A549 (cell line): ENCODE results near the gene MOGAT2. TPM values are rescaled to one million over a fixed set of nuclear protein-coding genes. Genes with fewer than 3 reads are reported as not detected.

Experiments used
- ATAC-seq, 2 experiments: fragments of 200-7000 bp in 1 of 2; fragments of >200 bp in 1 of 2; cut with Nextera tagmentation in 1 of 2; cut with Tn5 transposase in 1 of 2; 3 replicates each; pipeline versions ENCODE4 v1.8.0 to v1.9.1; 2018 to 2020; ENCODE audit warnings: mild to moderate bottlenecking in 1 of 2, moderate library complexity in 1 of 2
- CTCF ChIA-PET: fragments of 300-600 bp; sonication (Branson Sonifier 250); formaldehyde crosslinking; extraction: SDS; loops from one replicate; lab custom pipeline; 2021; ENCODE audit warnings: antibody characterized with exemption, inconsistent platforms; lab: Yijun Ruan, JAX
- POLR2A ChIA-PET: fragments of 350-600 bp; formaldehyde crosslinking; extraction: SDS; loops from one replicate; lab custom pipeline; 2021; ENCODE audit warnings: antibody characterized with exemption, inconsistent platforms; lab: Yijun Ruan, JAX
- DNase-seq, 2 experiments: peaks; one replicate each; pipeline versions ENCODE4 v3.0.0 to v3.0.0-alpha.2; 2011 to 2016; ENCODE audit warnings: low read depth in 1 of 2, low spot score in 1 of 2
- FAIRE-seq: peaks from 2 replicates; lab custom pipeline; 2011; peaks lifted over from hg19 to GRCh38; lab: Jason Lieb, UNC
- H3K27ac ChIP-seq, 2 experiments: fragments of >200 bp; sonication (Bioruptor Twin); formaldehyde crosslinking; 3 replicates each; pipeline ENCODE4 v1.5.1; 2016 to 2017
- H3K4me1 ChIP-seq: fragments of >200 bp; sonication (Bioruptor Twin); formaldehyde crosslinking; 3 replicates; pipeline ENCODE4 v1.6.1; 2016
- H3K4me2 ChIP-seq: fragments of >200 bp; sonication (Bioruptor Twin); formaldehyde crosslinking; 3 replicates; pipeline ENCODE4 v1.6.1; 2016
- H3K4me3 ChIP-seq: fragments of >200 bp; sonication (Bioruptor Twin); formaldehyde crosslinking; 3 replicates; pipeline ENCODE4 v1.5.1; 2016
- H3K9me3 ChIP-seq: fragments of >200 bp; sonication (Bioruptor Twin); formaldehyde crosslinking; 3 replicates; pipeline ENCODE4 v1.6.1; 2016
- BHLHE40 ChIP-seq: IDR thresholded peaks from 2 replicates; pipeline ENCODE4 v1.6.1; 2012; ENCODE audit warnings: low read depth, low read length, inconsistent platforms
- CBX2 ChIP-seq: fragments of 200-600 bp; sonication (generic); IDR thresholded peaks from 2 replicates; pipeline ENCODE4 v1.6.1; 2016; ENCODE audit warnings: low read depth, mild to moderate bottlenecking, borderline replicate concordance
- CBX8 ChIP-seq: fragments of 200-600 bp; sonication (generic); IDR thresholded peaks from 2 replicates; pipeline ENCODE4 v1.6.1; 2016
- CEBPB ChIP-seq, 2 experiments: fragments of >200 bp in 1 of 2; sonication (Bioruptor Twin) in 1 of 2; formaldehyde crosslinking in 1 of 2; IDR thresholded peaks; 2 replicates each; pipeline ENCODE4 v1.6.1; 2012 to 2016
- CHD2 ChIP-seq: fragments of 150-350 bp; IDR thresholded peaks from 2 replicates; pipeline ENCODE4 v1.6.1; 2014; ENCODE audit warnings: low read length; ENCODE audit not compliant: partially characterized antibody
- CHD4 ChIP-seq: fragments of 200-600 bp; sonication (generic); IDR thresholded peaks from 2 replicates; pipeline ENCODE4 v1.6.1; 2016; ENCODE audit warnings: antibody characterized with exemption, mild to moderate bottlenecking, borderline replicate concordance
- EHF ChIP-seq: fragments of 250-450 bp; sonication (Bioruptor Pico); IDR thresholded peaks from 2 replicates; pipeline ENCODE4 v1.5.0; 2020; ENCODE audit warnings: mild to moderate bottlenecking
- ESRRA ChIP-seq: fragments of 150-350 bp; IDR thresholded peaks from 2 replicates; pipeline ENCODE4 v1.6.1; 2014; ENCODE audit warnings: mild to moderate bottlenecking, low read length, borderline replicate concordance
- FOSB ChIP-seq: fragments of 250-450 bp; sonication (Bioruptor Pico); IDR thresholded peaks from 2 replicates; pipeline ENCODE4 v1.5.0; 2020; ENCODE audit warnings: mild to moderate bottlenecking, moderate library complexity
- FOSL2 ChIP-seq, 2 experiments: fragments of 450-650 bp in 1 of 2; fragments of >200 bp in 1 of 2; sonication (Bioruptor Twin) in 1 of 2; formaldehyde crosslinking; IDR thresholded peaks; 2 replicates each; pipeline versions ENCODE4 v1.5.0 to v1.6.1; 2016 to 2020; ENCODE audit warnings: mild to moderate bottlenecking in 1 of 2, moderate library complexity in 1 of 2
- GATA3 ChIP-seq: IDR thresholded peaks from 2 replicates; pipeline ENCODE4 v1.6.1; 2012; ENCODE audit warnings: borderline replicate concordance
- HDAC2 ChIP-seq: fragments of 200-600 bp; sonication (generic); IDR thresholded peaks from 2 replicates; pipeline ENCODE4 v1.6.1; 2016
- HMGXB4 ChIP-seq: fragments of 250-450 bp; sonication (Bioruptor Pico); IDR thresholded peaks from 2 replicates; pipeline ENCODE4 v1.5.0; 2021; ENCODE audit warnings: mild to moderate bottlenecking, moderate library complexity, borderline replicate concordance
- HOXA7 ChIP-seq: fragments of 250-450 bp; sonication (Bioruptor Pico); IDR thresholded peaks from 2 replicates; pipeline ENCODE4 v1.5.0; 2020; ENCODE audit warnings: mild to moderate bottlenecking, moderate library complexity
- HOXB13 ChIP-seq: fragments of 250-450 bp; sonication (Bioruptor Pico); IDR thresholded peaks from 2 replicates; pipeline ENCODE4 v1.5.0; 2020; ENCODE audit warnings: low read depth, mild to moderate bottlenecking, moderate library complexity
- HOXB5 ChIP-seq: fragments of 250-450 bp; sonication (Bioruptor Pico); IDR thresholded peaks from 2 replicates; pipeline ENCODE4 v1.5.0; 2020; ENCODE audit warnings: mild to moderate bottlenecking, moderate library complexity
- JUN ChIP-seq, 2 experiments: fragments of >200 bp; sonication (Bioruptor Twin); formaldehyde crosslinking; IDR thresholded peaks; 2 replicates in 1 of 2; 3 replicates in 1 of 2; pipeline ENCODE4 v1.6.1; 2016 to 2017
- JUNB ChIP-seq: fragments of >200 bp; sonication (Bioruptor Twin); formaldehyde crosslinking; IDR thresholded peaks from 2 replicates; pipeline ENCODE4 v1.6.1; 2016
- KDM5A ChIP-seq: fragments of 200-600 bp; sonication (generic); IDR thresholded peaks from 2 replicates; pipeline ENCODE4 v1.6.1; 2016; ENCODE audit warnings: antibody characterized with exemption, mild to moderate bottlenecking
- MAFK ChIP-seq: fragments of 450-650 bp; IDR thresholded peaks from 2 replicates; pipeline ENCODE4 v1.6.1; 2014; ENCODE audit not compliant: partially characterized antibody
- MAX ChIP-seq: IDR thresholded peaks from 2 replicates; pipeline ENCODE4 v1.6.1; 2012
- MYC ChIP-seq: IDR thresholded peaks from 2 replicates; pipeline ENCODE4 v1.6.1; 2012; ENCODE audit warnings: mild to moderate bottlenecking, inconsistent platforms, low read length, improper control_type of control experiment, borderline replicate concordance
- PHF8 ChIP-seq: fragments of 200-600 bp; sonication (generic); IDR thresholded peaks from 2 replicates; pipeline ENCODE4 v1.6.1; 2016; ENCODE audit warnings: low read depth, mild to moderate bottlenecking, antibody characterized with exemption, moderate library complexity, borderline replicate concordance
- RAD21 ChIP-seq, 2 experiments: fragments of >200 bp in 1 of 2; sonication (Bioruptor Twin) in 1 of 2; formaldehyde crosslinking in 1 of 2; IDR thresholded peaks in 1 of 2; conservative IDR thresholded peaks in 1 of 2; 2 replicates in 1 of 2; 3 replicates in 1 of 2; pipeline ENCODE4 v1.6.1; 2012 to 2018; ENCODE audit warnings: inconsistent platforms in 1 of 2
- RARB ChIP-seq: fragments of 250-450 bp; sonication (Bioruptor Pico); IDR thresholded peaks from 2 replicates; pipeline ENCODE4 v1.8.0; 2021; ENCODE audit warnings: mild to moderate bottlenecking, moderate library complexity
- RFX5 ChIP-seq: fragments of 450-650 bp; IDR thresholded peaks from 2 replicates; pipeline ENCODE4 v1.7.1; 2014; ENCODE audit warnings: antibody characterized with exemption, mild to moderate bottlenecking, moderate library complexity
- TFCP2L1 ChIP-seq: fragments of 250-450 bp; sonication (Bioruptor Pico); IDR thresholded peaks from 2 replicates; pipeline ENCODE4 v1.5.0; 2021; ENCODE audit warnings: mild to moderate bottlenecking
- ZFP36 ChIP-seq: fragments of 450-650 bp; IDR thresholded peaks from 2 replicates; pipeline ENCODE4 v1.6.1; 2014; ENCODE audit warnings: borderline replicate concordance; ENCODE audit not compliant: partially characterized antibody
- WGBS: methylation state at CpG from one replicate; pipeline ENCODE4 v1.1.6; 2017; ENCODE audit errors: missing lambda C conversion rate; 5-methylcytosine and 5-hydroxymethylcytosine counted together
- polyA plus RNA-seq, 4 experiments: library from polyadenylated mRNA; depleted of rRNA in 3 of 4; stranded (reverse); fragments of >200 nt; fragmentation: RNase III in 1 of 4; extraction: RNeasy Plus Mini Kit Qiagen cat#74134 plus additional on column Dnase treatment in 1 of 4; gene quantifications; 2 replicates in 3 of 4; 3 replicates in 1 of 4; pipeline ENCODE4 v1.2.3, GENCODE V29; 2011 to 2017

The MOGAT2 gene
- polyA plus RNA-seq, 2 of the 4 experiments (the other 2 are of a cell fraction) = not detected

DNA sequence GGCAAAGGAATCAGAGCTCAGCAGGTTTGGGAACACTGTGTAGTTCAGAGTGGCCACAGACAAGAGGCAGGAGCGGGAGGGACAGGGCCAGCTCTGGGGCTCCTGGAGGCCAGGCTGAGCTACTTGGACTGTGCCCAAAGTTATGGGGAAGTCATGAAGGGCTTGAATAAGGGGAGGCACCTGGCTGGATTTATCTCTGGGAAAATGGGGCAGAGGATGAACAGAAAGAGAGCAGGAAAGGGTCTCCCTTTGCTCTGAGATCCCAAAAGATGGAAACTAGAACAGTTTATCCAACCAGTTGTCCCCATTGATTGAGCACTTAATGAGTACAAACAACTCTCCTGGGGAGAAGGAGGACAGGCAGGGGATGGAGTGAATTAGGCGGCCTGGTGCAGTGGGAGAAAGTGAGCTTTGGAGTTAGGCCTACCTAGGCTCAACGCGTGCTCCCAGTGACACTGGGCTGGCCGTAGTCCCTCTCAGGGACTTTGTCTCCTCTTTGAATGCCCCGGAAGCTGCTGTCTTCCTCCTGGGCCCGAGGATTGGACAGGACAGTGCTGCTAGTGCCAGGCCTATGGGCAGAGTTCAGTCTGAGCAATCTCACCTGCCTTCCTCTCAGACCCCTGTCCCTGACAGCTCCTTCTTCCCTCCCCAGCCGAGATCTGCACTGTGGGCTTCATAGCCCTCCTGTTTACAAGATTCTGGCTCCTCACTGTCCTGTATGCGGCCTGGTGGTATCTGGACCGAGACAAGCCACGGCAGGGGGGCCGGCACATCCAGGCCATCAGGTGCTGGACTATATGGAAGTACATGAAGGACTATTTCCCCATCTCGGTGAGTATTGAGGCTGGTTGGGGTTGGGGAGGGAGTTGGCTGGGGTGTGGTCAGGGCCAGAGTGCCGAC is 2.0 kb downstream of the MOGAT2 start:
- TF ChIP-seq BHLHE40 = no peak
- no peak for TF ChIP-seq MAX
- no peak for TF ChIP-seq RFX5
- TF ChIP-seq GATA3 = no peak
- TF ChIP-seq CBX2 = no peak
- no peak for TF ChIP-seq HOXB13
- no peak for TF ChIP-seq ESRRA
- no peak for TF ChIP-seq CBX8
- TF ChIP-seq CHD4 = no peak
- TF ChIP-seq TFCP2L1 = no peak
- no peak for TF ChIP-seq RARB (CRISPR knock-in tag)
- no peak for TF ChIP-seq HDAC2
- no peak for TF ChIP-seq MAFK
- TF ChIP-seq PHF8 = no peak
- no peak for TF ChIP-seq JUNB
- TF ChIP-seq, all 56 proteins: peak for 0
- no peak overlapping the region for H3K4me3 ChIP-seq
- H3K9me3 ChIP-seq = no peaks in the 10 kb centered on the region
- ATAC-seq (no peak), FAIRE-seq (no peak), DNase-seq (no peak)
- ChIA-PET CTCF (interaction anchor here (0.5 to 2.4 kb wide), 5 partner anchors 13 to 167 kb away, joined by 3 to 8 read pairs (median 3); no protein-coding TSS in a partner anchor), POLR2A (no interaction called here)
- 84% methylated on average over 14 of the region's 14 CpGs for WGBS
- no peak overlapping the region for H3K4me2 ChIP-seq
- no peak overlapping the region for H3K27ac ChIP-seq
- no peaks in the 10 kb centered on the region for H3K4me1 ChIP-seq

DNA sequence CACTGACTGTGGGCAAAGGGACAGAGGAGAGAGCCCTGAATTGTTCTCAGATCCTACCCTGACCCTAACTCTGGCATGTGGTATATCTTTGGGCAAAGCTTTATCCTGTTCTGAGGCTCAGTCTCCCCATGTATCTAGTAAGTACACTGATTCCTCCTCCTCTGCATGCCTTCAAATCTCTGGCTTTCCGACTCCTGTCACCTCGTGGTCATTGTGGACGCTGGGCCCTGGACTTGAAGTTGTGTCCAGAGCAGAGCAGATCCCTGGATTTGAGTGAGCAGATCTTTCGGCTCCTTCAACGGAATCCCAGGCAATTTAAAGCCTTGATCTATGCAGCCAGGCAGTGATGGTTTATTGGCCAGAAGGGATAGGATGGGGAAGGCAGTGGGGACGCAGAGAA is 3.0 kb downstream of the MOGAT2 start:
- H3K27ac ChIP-seq = no peak overlapping the region
- FAIRE-seq (no peak), ATAC-seq (no peak), DNase-seq (no peak)
- POLR2A ChIA-PET = no interaction called here
- H3K9me3 ChIP-seq = no peaks in the 10 kb centered on the region
- no peak overlapping the region for H3K4me2 ChIP-seq
- TF ChIP-seq CHD2 = no peak
- no peak for TF ChIP-seq CHD4
- TF ChIP-seq ZFP36 = no peak
- H3K4me1 ChIP-seq = no peaks in the 10 kb centered on the region
- CTCF ChIA-PET = interaction anchor here (0.6 to 1.9 kb wide), 4 partner anchors 14 to 205 kb away, joined by 3 to 8 read pairs (median 4); no protein-coding TSS in a partner anchor
- WGBS = 73% methylated on average over 6 of the region's 6 CpGs
- no peak overlapping the region for H3K4me3 ChIP-seq

DNA sequence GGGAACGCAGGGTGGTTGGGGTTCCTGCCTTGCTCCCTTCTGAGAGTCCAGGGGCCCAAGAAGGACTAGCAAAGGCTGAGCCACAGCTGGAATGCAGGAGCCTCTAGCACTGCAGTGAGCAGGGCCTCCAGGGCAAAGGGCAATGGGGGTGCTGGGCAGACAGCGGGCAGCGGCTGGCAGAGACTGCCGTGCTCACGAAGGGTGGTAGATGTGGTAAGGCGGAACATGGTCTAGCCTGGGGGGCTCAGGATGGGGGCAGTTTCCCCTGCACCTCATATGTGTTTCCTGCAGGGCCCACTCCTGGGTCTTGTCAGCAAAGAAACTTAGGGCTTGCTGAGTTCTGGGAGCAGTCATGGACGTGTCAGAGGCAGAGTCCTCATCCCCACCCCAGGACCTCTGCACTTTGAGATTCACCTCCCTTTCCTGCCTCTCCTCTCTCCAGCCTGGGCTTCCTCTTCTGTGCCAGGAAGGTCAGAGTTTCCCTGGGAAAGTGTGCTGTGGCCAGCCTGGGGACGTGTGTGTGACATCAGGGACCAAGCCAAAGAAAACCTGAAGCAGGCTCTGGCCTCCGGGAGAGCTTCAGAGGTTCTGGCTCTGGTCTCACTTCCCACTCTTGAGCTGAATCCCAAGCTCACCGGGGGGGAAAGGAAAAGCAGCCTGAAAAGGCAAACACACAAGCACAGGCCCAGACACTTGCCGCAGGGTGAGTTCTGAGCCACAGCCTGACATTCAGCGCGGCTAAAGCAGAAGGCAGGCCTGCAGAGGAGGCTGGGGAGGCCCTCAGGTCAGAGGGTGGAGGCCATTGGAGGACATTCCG is 4.4 kb downstream of the MOGAT2 start:
- no peak overlapping the region for H3K4me2 ChIP-seq
- CTCF ChIA-PET = interaction anchor here (0.7 to 2.8 kb wide), 23 partner anchors 8 to 701 kb away, joined by 3 to 26 read pairs (median 4); partner anchors contain the start of gene DGAT2
- no peak for DNase-seq
- no peak overlapping the region for H3K4me3 ChIP-seq
- POLR2A ChIA-PET = no interaction called here
- H3K27ac ChIP-seq = no peak overlapping the region
- WGBS = 80% methylated on average over 13 of the region's 14 CpGs
- FAIRE-seq = no peak
- no peak for ATAC-seq
- no peaks in the 10 kb centered on the region for H3K9me3 ChIP-seq
- no peak for TF ChIP-seq CEBPB (IDR thresholded peaks at IDR 0.05)
- TF ChIP-seq FOSB (CRISPR knock-in tag) = no peak
- no peaks in the 10 kb centered on the region for H3K4me1 ChIP-seq

DNA sequence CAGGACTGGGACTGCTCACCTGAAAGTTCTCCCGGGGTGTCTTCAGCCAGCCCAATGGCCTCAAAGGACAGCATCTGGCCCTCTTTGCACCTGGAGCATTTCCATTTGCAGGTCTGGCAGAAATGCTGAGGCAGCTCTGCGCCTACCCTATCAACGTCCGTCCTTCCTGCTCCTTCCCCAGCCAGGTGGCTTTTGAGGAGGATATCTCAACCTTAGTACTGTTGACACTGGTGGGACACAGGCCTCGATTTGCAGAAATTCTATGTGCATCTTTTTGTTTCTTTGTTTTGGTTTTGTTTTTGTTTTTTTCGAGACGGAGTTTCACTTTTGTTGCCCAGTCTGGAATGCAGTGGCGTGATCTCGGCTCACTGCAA is 5.0 kb downstream of the MOGAT2 start:
- Histone ChIP-seq H3K4me3 (no peak overlapping the region), H3K27ac (no peak overlapping the region), H3K9me3 (no peaks in the 10 kb centered on the region), H3K4me2 (no peak overlapping the region), H3K4me1 (no peaks in the 10 kb centered on the region)
- 62% methylated on average over 8 of the region's 9 CpGs for WGBS
- CTCF ChIA-PET = interaction anchor here (0.6 to 2.8 kb wide), 21 partner anchors 9 to 701 kb away, joined by 3 to 26 read pairs (median 4); partner anchors contain the start of gene DGAT2
- POLR2A ChIA-PET = no interaction called here
- FAIRE-seq (no peak), ATAC-seq (no peak), DNase-seq (no peak)
- TF ChIP-seq KDM5A (no peak), RAD21 (conservative IDR thresholded peaks at IDR 0.05 in 1 of 2, IDR thresholded peaks at IDR 0.05 in 1 of 2) (no peak), JUN (IDR thresholded peaks at IDR 0.05) (no peak), HDAC2 (no peak), EHF (CRISPR knock-in tag) (no peak), HOXB5 (no peak), RARB (CRISPR knock-in tag) (no peak), HMGXB4 (no peak), HOXA7 (CRISPR knock-in tag) (no peak), FOSB (CRISPR knock-in tag) (no peak), FOSL2 (IDR thresholded peaks at IDR 0.05) (no peak), FOSL2 (CRISPR knock-in tag; IDR thresholded peaks at IDR 0.05) (no peak), CHD4 (no peak), MYC (no peak)
